ENCODE data around the gene CAPN14. TPM values are rescaled to one million over a fixed set of nuclear protein-coding genes. Genes with fewer than 3 reads are reported as not detected.

CAPN14 gene
- total RNA-seq, 1 experiment from 2014 or later, result not detected

Other genes starting within 250 kb of the CAPN14 start
- 3.9 and 6.3 TPM in 2 replicates for gene GALNT14, start 79.1 kb downstream of the CAPN14 start, total RNA-seq (2014; rRNA removed; shearing (Covaris generic); ENCODE audit: low replicate concordance)
- gene EHD3, start 16.6 kb upstream of the CAPN14 start, total RNA-seq (2014; rRNA removed; shearing (Covaris generic); ENCODE audit: low replicate concordance), result 0.07 and 0.30 TPM in 2 replicates
- gene XDH, start 197.2 kb upstream of the CAPN14 start, total RNA-seq (2014; rRNA removed; shearing (Covaris generic); ENCODE audit: low replicate concordance), result 0.69 TPM in 1 of 2 replicates, not detected in the other